ENCODE results near the gene TOP3B.

The TOP3B gene

GRCh38 chr22:22010358-22010757 is 27.8 kb upstream of the TOP3B start:
- no peak for DNase-seq (ENCODE audit: low read depth in 2 of 2)

- DNase-seq (ENCODE audit: low read depth in 2 of 2) = no peak
Observed at GRCh38 chr22:22009661-22010060, 27.1 kb upstream of the TOP3B start.

- no peak for DNase-seq (ENCODE audit: low read depth in 2 of 2)
Observed at GRCh38 chr22:22006596-22006990, 24.0 kb upstream of the TOP3B start.

- DNase-seq (ENCODE audit: low read depth in 2 of 2) = no peak
Observed at GRCh38 chr22:22005945-22006595, 23.5 kb upstream of the TOP3B start.

GRCh38 chr22:22003233-22003632 is 20.6 kb upstream of the TOP3B start:
- DNase-seq (ENCODE audit: low read depth in 2 of 2) = no peak

- no peak for DNase-seq (ENCODE audit: low read depth in 2 of 2)
Observed at GRCh38 chr22:22002526-22003055, 20.0 kb upstream of the TOP3B start.

GRCh38 chr22:22001664-22002525 is 19.3 kb upstream of the TOP3B start:
- no peak for DNase-seq (ENCODE audit: low read depth in 2 of 2)

- no peak for DNase-seq (ENCODE audit: low read depth in 2 of 2)
Observed at GRCh38 chr22:21998595-21999247, 16.1 kb upstream of the TOP3B start.

- no peak for DNase-seq (ENCODE audit: low read depth in 2 of 2)
Observed at GRCh38 chr22:21996175-21996720, 13.7 kb upstream of the TOP3B start.

- DNase-seq (ENCODE audit: low read depth in 2 of 2) = no peak
Observed at GRCh38 chr22:21995660-21996059, 13.1 kb upstream of the TOP3B start.

- no peak for DNase-seq (ENCODE audit: low read depth in 2 of 2)
Observed at GRCh38 chr22:21994881-21995444, 12.4 kb upstream of the TOP3B start.

GRCh38 chr22:21992593-21993237 is 10.1 kb upstream of the TOP3B start:
- DNase-seq (ENCODE audit: low read depth in 2 of 2) = no peak

GRCh38 chr22:21991774-21992173 is 9.2 kb upstream of the TOP3B start:
- no peak for DNase-seq (ENCODE audit: low read depth in 2 of 2)

- no peak for DNase-seq (ENCODE audit: low read depth in 2 of 2)
Observed at GRCh38 chr22:21991304-21991596, 8.7 kb upstream of the TOP3B start.

- DNase-seq (ENCODE audit: low read depth in 2 of 2) = no peak
Observed at GRCh38 chr22:21990445-21991303, 8.1 kb upstream of the TOP3B start.

- no peak for DNase-seq (ENCODE audit: low read depth in 2 of 2)
Observed at GRCh38 chr22:21989049-21989448, 6.5 kb upstream of the TOP3B start.

- DNase-seq (ENCODE audit: low read depth in 2 of 2) = no peak
Observed at GRCh38 chr22:21985214-21985613, 2.6 kb upstream of the TOP3B start.

GRCh38 chr22:21984793-21985192 is 2.2 kb upstream of the TOP3B start:
- no peak for DNase-seq (ENCODE audit: low read depth in 2 of 2)

GRCh38 chr22:21981874-21982273 is 713 bp downstream of the TOP3B start:
- no peak for DNase-seq (ENCODE audit: low read depth in 2 of 2)

- DNase-seq (ENCODE audit: low read depth in 2 of 2) = no peak
Observed at GRCh38 chr22:21980547-21980946, 2.0 kb downstream of the TOP3B start.

Measured in stimulated activated CD4-positive, alpha-beta T cell treated with anti-CD3 and anti-CD28 coated beads, Interleukin-4, amount 100 ng/mL, for 48 hours (primary cell).